Mesendoderm (in vitro differentiated cells): ENCODE data around the gene PDE4D.

ENCODE experiments used
- DNase-seq: peaks from one replicate; pipeline ENCODE4 v3.0.0; 2013
- H2AK5ac ChIP-seq: 2 replicates; pipeline ENCODE4 v1.6.1; 2013; ENCODE audit warnings: low read length, inconsistent platforms
- H2BK120ac ChIP-seq: 2 replicates; pipeline ENCODE4 v1.6.1; 2013; ENCODE audit warnings: low read depth, mild to moderate bottlenecking, low read length, moderate library complexity, mixed read lengths
- H2BK15ac ChIP-seq: replicated peaks from 2 replicates; pipeline ENCODE4 v1.6.1; 2013; ENCODE audit warnings: low read depth, mild to moderate bottlenecking, moderate library complexity
- H2BK5ac ChIP-seq: 2 replicates; pipeline ENCODE4 v1.6.1; 2013; ENCODE audit warnings: low read length, inconsistent platforms
- H3K18ac ChIP-seq: 2 replicates; pipeline ENCODE4 v1.6.1; 2013; ENCODE audit warnings: mild to moderate bottlenecking, low read length, mixed read lengths
- H3K23ac ChIP-seq: one replicate; pipeline ENCODE4 v1.6.1; 2013; ENCODE audit warnings: low read length
- H3K27ac ChIP-seq: 2 replicates; pipeline ENCODE4 v1.5.1; 2013; ENCODE audit warnings: low read depth, mild to moderate bottlenecking, inconsistent platforms, low read length, moderate library complexity
- H3K27me3 ChIP-seq: 2 replicates; pipeline ENCODE4 v1.6.1; 2013; ENCODE audit warnings: low read length, control low read depth, mild to moderate bottlenecking, inconsistent platforms; ENCODE audit not compliant: insufficient read depth, poor library complexity
- H3K36me3 ChIP-seq: 2 replicates; pipeline ENCODE4 v1.6.1; 2013; ENCODE audit warnings: low read length, inconsistent platforms; ENCODE audit not compliant: control insufficient read depth, insufficient read depth
- H3K4ac ChIP-seq: one replicate; pipeline ENCODE4 v1.6.1; 2013; ENCODE audit warnings: low read depth, mild to moderate bottlenecking, low read length, moderate library complexity
- H3K4me1 ChIP-seq: 2 replicates; pipeline ENCODE4 v1.6.1; 2013; ENCODE audit warnings: low read depth, low read length, inconsistent platforms; ENCODE audit not compliant: control insufficient read depth
- H3K4me2 ChIP-seq: 2 replicates; pipeline ENCODE4 v1.6.1; 2013; ENCODE audit warnings: low read length
- H3K4me3 ChIP-seq: 2 replicates; pipeline ENCODE4 v1.5.1; 2013; ENCODE audit warnings: mild to moderate bottlenecking, low read length
- H3K56ac ChIP-seq: one replicate; pipeline ENCODE4 v1.6.1; 2013; ENCODE audit warnings: low read length
- H3K79me1 ChIP-seq: 2 replicates; pipeline ENCODE4 v1.6.1; 2013; ENCODE audit warnings: low read length, inconsistent platforms
- H3K79me2 ChIP-seq: 2 replicates; pipeline ENCODE4 v1.6.1; 2013; ENCODE audit warnings: mild to moderate bottlenecking, low read length; ENCODE audit not compliant: control insufficient read depth, insufficient read depth
- H3K9ac ChIP-seq: 2 replicates; pipeline ENCODE4 v1.6.1; 2013; ENCODE audit warnings: low read length, inconsistent platforms
- H4K5ac ChIP-seq: one replicate; pipeline ENCODE4 v1.6.1; 2013; ENCODE audit warnings: low read length
- H4K8ac ChIP-seq: one replicate; pipeline ENCODE4 v1.6.1; 2013; ENCODE audit warnings: low read depth, mild to moderate bottlenecking, control low read depth, low read length, moderate library complexity
- WGBS: extraction: QIAGEN DNeasy Blood & Tissue Kit; methylation state at CpG from one replicate; pipeline ENCODE4 v1.1.7; 2013; ENCODE audit warnings: low lambda C conversion rate, missing lambda C conversion rate; ENCODE audit not compliant: insufficient coverage; ENCODE audit errors: extremely low coverage; 5-methylcytosine and 5-hydroxymethylcytosine counted together

PDE4D gene

DNA sequence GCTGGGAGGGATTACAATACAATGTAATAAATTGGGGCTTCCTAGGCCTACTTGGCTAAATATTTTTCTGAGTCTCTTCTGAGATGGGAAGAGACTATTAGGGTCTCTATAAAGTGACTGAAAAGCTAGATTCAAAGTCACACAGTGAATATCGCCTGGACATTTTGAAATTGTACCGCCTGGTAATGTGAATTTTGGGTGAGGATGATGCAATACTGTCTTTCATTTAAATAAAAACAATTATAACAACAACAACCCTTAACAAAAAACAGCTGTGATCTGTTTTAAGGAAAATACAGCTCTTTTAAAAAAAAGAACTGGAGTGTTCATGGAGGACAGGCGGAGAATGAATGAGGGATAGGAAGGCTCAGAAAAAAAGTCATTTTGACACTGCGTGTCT is 695.6 kb downstream of the PDE4D start:
- Histone ChIP-seq H2AK5ac (no peak overlapping the region), H3K56ac (no peak overlapping the region), H3K4me2 (no peak overlapping the region), H3K4me3 (no peak overlapping the region), H2BK15ac (no peak overlapping the region), H3K79me1 (no peaks in the 10 kb centered on the region), H3K9ac (no peak overlapping the region), H2BK120ac (no peak overlapping the region), H3K36me3 (no peaks in the 10 kb centered on the region), H3K18ac (no peak overlapping the region), H2BK5ac (no peak overlapping the region), H3K79me2 (no peaks in the 10 kb centered on the region), H4K8ac (no peak overlapping the region), H3K27me3 (no peaks in the 10 kb centered on the region), H3K23ac (no peak overlapping the region), H3K4me1 (no peaks in the 10 kb centered on the region), H3K4ac (no peak overlapping the region), H4K5ac (no peak overlapping the region), H3K27ac (no peak overlapping the region)
- no CpG with 5 or more reads among the region's 4 CpGs for WGBS
- no peak for DNase-seq

- Histone ChIP-seq H3K23ac (no peak overlapping the region), H4K8ac (no peak overlapping the region), H3K4me3 (no peak overlapping the region), H3K27ac (no peak overlapping the region), H2BK5ac (no peak overlapping the region), H3K18ac (no peak overlapping the region), H2BK15ac (no peak overlapping the region), H3K4ac (no peak overlapping the region), H3K79me1 (no peaks in the 10 kb centered on the region), H3K9ac (no peak overlapping the region), H4K5ac (no peak overlapping the region), H3K27me3 (no peaks in the 10 kb centered on the region), H2BK120ac (no peak overlapping the region), H3K4me1 (no peaks in the 10 kb centered on the region), H2AK5ac (no peak overlapping the region), H3K56ac (no peak overlapping the region), H3K79me2 (no peaks in the 10 kb centered on the region), H3K36me3 (no peaks in the 10 kb centered on the region), H3K4me2 (no peak overlapping the region)
- DNase-seq: no peak
- WGBS: no CpG with 5 or more reads among the region's 3 CpGs
Measured at GRCh38 chr5:59193616-59194319, 699.8 kb downstream of the PDE4D start.

GRCh38 chr5:59190746-59191145 is 702.8 kb downstream of the PDE4D start:
- no CpG with 5 or more reads among the region's 1 CpG for WGBS
- Histone ChIP-seq H3K56ac (no peak overlapping the region), H3K4me2 (no peak overlapping the region), H3K4me1 (no peaks in the 10 kb centered on the region), H2BK15ac (no peak overlapping the region), H3K4me3 (no peak overlapping the region), H3K36me3 (no peaks in the 10 kb centered on the region), H3K18ac (no peak overlapping the region), H2AK5ac (no peak overlapping the region), H3K4ac (no peak overlapping the region), H3K23ac (no peak overlapping the region), H3K27ac (no peak overlapping the region), H2BK5ac (no peak overlapping the region), H2BK120ac (no peak overlapping the region), H4K5ac (no peak overlapping the region), H4K8ac (no peak overlapping the region), H3K9ac (no peak overlapping the region), H3K79me2 (no peaks in the 10 kb centered on the region), H3K27me3 (no peaks in the 10 kb centered on the region), H3K79me1 (no peaks in the 10 kb centered on the region)
- DNase-seq: no peak

DNA sequence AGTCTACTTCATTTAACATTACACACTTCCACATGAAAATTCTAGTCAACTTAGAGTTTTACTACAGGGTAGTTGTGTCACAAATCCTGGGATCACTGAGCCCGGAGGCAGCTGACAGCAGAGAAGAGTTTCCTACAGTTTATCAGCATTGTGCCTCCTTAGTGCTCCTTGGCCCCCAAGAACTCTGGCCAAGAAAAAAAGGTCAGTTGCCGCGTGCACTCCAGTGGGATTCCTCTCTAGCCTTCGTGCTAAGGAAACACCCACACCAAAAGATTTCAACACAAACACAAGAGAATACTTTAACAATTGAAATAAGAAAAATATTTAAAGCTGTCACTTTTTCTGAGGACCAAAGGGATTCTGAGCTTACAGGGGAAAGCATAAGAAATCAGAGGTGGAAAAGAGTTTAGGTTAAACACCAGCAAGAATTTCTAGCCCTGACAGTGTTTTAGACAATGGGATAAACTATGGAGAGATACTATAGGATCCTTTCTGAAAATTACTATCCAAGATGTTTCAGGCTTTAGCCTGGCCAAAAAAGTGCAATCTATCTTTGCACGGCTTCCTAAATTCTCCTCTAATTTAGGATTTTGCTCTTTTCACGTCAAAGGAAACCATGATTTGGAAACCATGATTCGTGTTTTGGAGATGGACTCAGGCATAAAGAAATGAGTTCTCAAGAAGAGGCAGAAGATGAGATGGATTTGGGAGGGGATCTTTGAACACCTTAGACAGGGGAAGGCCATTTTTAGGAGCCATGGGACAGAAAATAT is 703.9 kb downstream of the PDE4D start:
- Histone ChIP-seq H3K4me1 (no peaks in the 10 kb centered on the region), H3K18ac (peak overlapping the region; percentile 64), H3K27ac (no peak overlapping the region), H3K36me3 (no peaks in the 10 kb centered on the region), H3K79me1 (no peaks in the 10 kb centered on the region), H4K8ac (peak overlapping the region; percentile 39), H3K9ac (no peak overlapping the region), H2BK5ac (no peak overlapping the region), H3K56ac (no peak overlapping the region), H3K79me2 (no peaks in the 10 kb centered on the region), H3K4ac (no peak overlapping the region), H2BK120ac (no peak overlapping the region), H3K4me3 (no peak overlapping the region), H3K27me3 (no peaks in the 10 kb centered on the region), H2AK5ac (no peak overlapping the region), H2BK15ac (no peak overlapping the region), H3K4me2 (no peak overlapping the region), H4K5ac (no peak overlapping the region), H3K23ac (no peak overlapping the region)
- WGBS: no CpG with 5 or more reads among the region's 7 CpGs
- DNase-seq: no peak

DNA sequence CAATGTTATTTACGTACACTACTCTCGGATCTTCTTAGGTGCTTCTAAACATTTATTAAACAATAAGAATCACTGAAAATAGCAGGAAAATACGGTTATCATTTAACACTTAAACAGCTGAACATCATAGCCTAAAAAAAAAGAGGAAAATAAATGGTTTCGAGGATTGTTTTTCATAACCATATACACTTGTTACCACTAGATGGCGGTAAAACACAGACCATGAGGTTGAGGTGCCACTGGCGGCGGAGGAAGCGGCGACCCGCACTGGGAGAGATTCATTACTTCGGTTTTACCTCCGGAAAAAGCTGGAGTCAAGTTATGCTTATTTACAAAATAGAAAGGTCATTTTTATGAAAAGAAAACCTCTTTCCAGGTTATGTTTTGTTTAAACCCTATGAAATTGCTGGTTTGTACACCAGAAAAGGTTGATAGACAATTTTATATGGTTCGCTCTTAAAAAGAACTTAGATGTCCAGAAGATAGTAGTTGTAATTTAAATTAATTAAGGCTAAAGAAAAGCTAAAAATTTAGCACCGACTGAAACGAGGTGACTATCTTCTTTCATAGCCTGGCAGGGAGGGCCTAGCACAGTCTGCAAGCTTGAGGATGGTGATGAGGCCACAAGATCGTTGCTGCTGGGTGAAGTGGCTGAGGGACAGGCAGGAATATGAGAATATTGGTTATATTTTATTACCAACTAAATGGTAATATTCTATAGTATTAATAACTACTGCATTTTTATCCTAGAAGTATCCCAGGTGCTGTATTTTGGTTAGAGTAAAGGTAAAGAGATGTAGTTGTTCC is 704.9 kb downstream of the PDE4D start:
- Histone ChIP-seq H2BK5ac (no peak overlapping the region), H4K8ac (no peak overlapping the region), H2BK15ac (peak overlapping the region; percentile 57), H3K4me3 (no peak overlapping the region), H3K4me2 (no peak overlapping the region), H3K4ac (peak overlapping the region; percentile 59), H3K4me1 (no peaks in the 10 kb centered on the region), H3K27ac (no peak overlapping the region), H3K18ac (no peak overlapping the region), H3K36me3 (no peaks in the 10 kb centered on the region), H2AK5ac (no peak overlapping the region), H2BK120ac (no peak overlapping the region), H4K5ac (no peak overlapping the region), H3K79me2 (no peaks in the 10 kb centered on the region), H3K27me3 (no peaks in the 10 kb centered on the region), H3K56ac (peak overlapping the region; percentile 54), H3K9ac (no peak overlapping the region), H3K23ac (no peak overlapping the region), H3K79me1 (no peaks in the 10 kb centered on the region)
- DNase-seq: peak; percentile 72
- no CpG with 5 or more reads among the region's 16 CpGs for WGBS
